GM13976 (cell line): Measurements from ENCODE around the gene TMEM255B.

Experiments
- DNase-seq: peaks from one replicate; pipeline ENCODE4 v3.0.0; 2012; ENCODE audit warnings: low spot score
- CTCF ChIP-seq: IDR thresholded peaks from 2 replicates; pipeline ENCODE4 v1.5.1; 2012; ENCODE audit warnings: borderline replicate concordance, mild to moderate bottlenecking; ENCODE audit not compliant: insufficient read depth; ENCODE audit errors: extremely low read depth, missing control alignments, control extremely low read depth
- in situ Hi-C: fragments of 300-500 bp; cut with MboI; formaldehyde crosslinking; loops from one replicate; pipeline ENCODE4 v1.12.0; 2022; ENCODE audit warnings: low sequenced_read_pairs, mixed read lengths, inconsistent platforms; ENCODE audit not compliant: unreplicated experiment

Gene TMEM255B

GRCh38 chr13:113845723-113846635 lies 87.0 kb downstream of the TMEM255B start:
- no peak for TF ChIP-seq CTCF
- no peak for DNase-seq
- in situ Hi-C loops = no loop called here

GRCh38 chr13:113846636-113847318 lies 87.8 kb downstream of the TMEM255B start:
- in situ Hi-C loops = no loop called here
- no peak for DNase-seq
- TF ChIP-seq CTCF = no peak

GRCh38 chr13:113848020-113848419 lies 89.0 kb downstream of the TMEM255B start:
- TF ChIP-seq CTCF = no peak
- in situ Hi-C loops = no loop called here
- DNase-seq = no peak

- TF ChIP-seq CTCF = no peak
- DNase-seq = no peak
- in situ Hi-C loops = no loop called here
These were observed 89.6 kb downstream of the TMEM255B start for GRCh38 chr13:113848431-113849260.

- TF ChIP-seq CTCF = no peak
- no peak for DNase-seq
- in situ Hi-C loops = no loop called here
These were observed 90.5 kb downstream of the TMEM255B start for GRCh38 chr13:113849546-113849945.
